ENCODE results near the gene CEP85L. TPM values are rescaled to one million over a fixed set of nuclear protein-coding genes. Genes with fewer than 3 reads are reported as not detected.

CEP85L gene
- total RNA-seq, 8 experiments from 2014 or later: 8.3 to 27.8 (median 12.7) TPM

DNA sequence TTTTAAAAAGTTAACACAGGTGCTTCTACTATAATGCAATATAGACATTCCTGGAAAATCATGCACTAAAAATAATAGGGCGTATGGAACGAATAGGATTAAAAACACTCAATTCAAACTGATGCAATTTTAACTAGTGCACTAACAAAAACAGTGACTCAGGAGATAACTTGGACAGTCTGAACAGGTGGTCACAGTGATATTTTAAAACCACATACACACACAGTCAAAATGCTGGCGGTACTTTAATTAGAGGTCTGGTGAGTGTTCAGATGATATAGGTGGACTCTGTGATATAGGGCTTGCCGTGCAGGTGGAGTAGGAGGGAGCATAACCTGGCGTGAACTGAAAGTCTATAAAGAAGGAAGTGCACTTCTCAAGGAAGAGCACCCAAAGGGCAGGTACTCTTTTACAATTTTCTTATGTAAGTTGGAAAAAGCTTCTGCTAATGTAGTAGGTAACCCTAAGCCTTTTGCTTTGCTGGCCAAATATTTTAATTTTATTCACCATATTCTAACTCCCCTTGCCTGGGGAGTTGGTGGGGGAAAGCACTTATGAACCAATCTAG lies 145.2 kb downstream of the CEP85L start:
- 61 to 100% (median 94%) methylated on average over 2 to 4 of the region's 5 CpGs; no CpG with 5 or more reads in 2 of the 10 experiments for WGBS, 10 experiments
- ATAC-seq (replicated peaks in 6 of 8): no peak
- in situ Hi-C loops (cut with MboI; ENCODE audit: low pct_unique_long_range_greater_than_20kb in 2 of 9, low sequenced_read_pairs in 9 of 9, unreplicated experiment in 9 of 9): loop anchor here in 2 of 9 experiments (25.0 kb wide), 1 partner anchor 219 kb away; no protein-coding TSS in a partner anchor
- no peak overlapping the region for H3K4me3 ChIP-seq
- H3K4me1 ChIP-seq (replicated peaks in 1 of 2): no peaks in the 10 kb centered on the region
- no peak overlapping the region for H3K27ac ChIP-seq

DNA sequence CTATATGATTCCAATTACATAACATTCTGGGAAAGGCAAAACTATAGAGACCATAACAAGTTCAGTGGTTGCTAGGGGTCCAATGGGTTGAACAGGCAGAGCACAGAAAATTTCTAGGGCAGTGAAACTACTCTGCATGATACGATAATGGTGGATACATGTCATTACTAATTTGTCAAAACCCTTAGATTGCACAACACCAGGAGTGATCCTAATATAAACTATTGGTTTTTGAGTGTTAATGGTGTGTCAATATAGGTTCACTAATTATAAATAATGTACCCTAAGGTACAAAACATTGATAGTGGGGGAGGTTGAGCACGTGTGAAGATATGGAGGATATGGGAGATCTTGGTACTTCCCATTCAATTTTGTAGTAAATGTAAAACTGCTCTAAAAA lies 145.7 kb downstream of the CEP85L start:
- Histone ChIP-seq H3K4me3 (no peak overlapping the region), H3K27ac (no peak overlapping the region), H3K4me1 (replicated peaks in 1 of 2) (no peaks in the 10 kb centered on the region)
- 83 to 100% (median 93%) methylated on average over 1 to 2 of the region's 2 CpGs; no CpG with 5 or more reads in 2 of the 10 experiments for WGBS, 10 experiments
- ATAC-seq (replicated peaks in 6 of 8): no peak
- in situ Hi-C loops (cut with MboI; ENCODE audit: low pct_unique_long_range_greater_than_20kb in 2 of 9, low sequenced_read_pairs in 9 of 9, unreplicated experiment in 9 of 9): loop anchor here in 2 of 9 experiments (25.0 kb wide), 1 partner anchor 218 kb away; no protein-coding TSS in a partner anchor

GRCh38 chr6:118504611-118505010 lies 146.8 kb downstream of the CEP85L start:
- in situ Hi-C loops (cut with MboI; ENCODE audit: low pct_unique_long_range_greater_than_20kb in 2 of 9, low sequenced_read_pairs in 9 of 9, unreplicated experiment in 9 of 9): loop anchor here in 2 of 9 experiments (25.0 kb wide), 1 partner anchor 217 kb away; no protein-coding TSS in a partner anchor
- Histone ChIP-seq H3K27ac (no peak overlapping the region), H3K4me3 (no peak overlapping the region), H3K4me1 (replicated peaks in 1 of 2) (no peaks in the 10 kb centered on the region)
- 71 to 100% (median 100%) methylated on average over 1 to 2 of the region's 2 CpGs; no CpG with 5 or more reads in 2 of the 10 experiments for WGBS, 10 experiments
- peak in 1 of 8 experiments; percentile 27 for ATAC-seq (replicated peaks in 6 of 8)

DNA sequence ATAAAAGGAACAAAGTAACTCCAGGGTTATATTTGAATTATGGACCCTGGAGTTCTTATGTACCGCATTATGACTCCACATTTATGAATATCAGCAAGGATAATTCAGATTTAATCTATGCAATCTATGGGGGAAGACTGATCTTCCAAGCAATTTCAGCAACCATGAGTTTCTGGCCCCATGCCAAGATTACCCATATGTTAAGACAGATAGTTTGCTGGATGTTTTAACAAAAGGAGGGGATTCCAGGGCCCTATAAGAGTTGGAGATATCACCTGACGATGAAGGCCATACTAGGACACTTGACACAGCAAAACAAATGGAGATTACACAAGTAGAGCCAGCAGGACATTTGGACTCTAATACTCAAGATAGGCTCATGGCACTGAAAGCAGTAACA lies 149.2 kb downstream of the CEP85L start:
- Histone ChIP-seq H3K4me3 (no peak overlapping the region), H3K27ac (no peak overlapping the region), H3K4me1 (replicated peaks in 1 of 2) (no peaks in the 10 kb centered on the region)
- 0 to 69% (median 37%) methylated on average over 1 to 2 of the region's 2 CpGs; no CpG with 5 or more reads in 4 of the 10 experiments for WGBS, 10 experiments
- in situ Hi-C loops (cut with MboI; ENCODE audit: low pct_unique_long_range_greater_than_20kb in 2 of 9, low sequenced_read_pairs in 9 of 9, unreplicated experiment in 9 of 9): loop anchor here in 2 of 9 experiments (25.0 kb wide), 1 partner anchor 215 kb away; no protein-coding TSS in a partner anchor
- no peak for ATAC-seq (replicated peaks in 6 of 8)

DNA sequence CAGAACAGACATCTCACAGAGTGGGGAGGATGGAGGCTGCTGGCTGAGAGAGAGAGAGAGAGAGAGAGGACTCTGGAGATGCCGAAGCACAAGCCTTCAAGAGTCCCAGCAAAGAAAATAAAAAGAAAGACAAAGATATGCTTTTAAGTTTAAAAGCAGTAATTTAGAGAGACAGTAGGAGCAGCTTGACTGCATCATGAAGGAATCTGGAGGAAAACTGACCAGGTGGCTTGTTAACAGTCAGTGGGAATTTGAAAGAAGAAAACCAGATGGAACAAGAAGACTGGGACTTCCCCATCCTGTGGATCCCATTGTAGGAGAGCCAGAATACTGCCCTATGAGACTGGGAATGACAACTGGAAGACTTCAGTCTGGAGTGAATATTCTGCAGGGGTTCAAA lies 149.6 kb downstream of the CEP85L start:
- ATAC-seq (replicated peaks in 6 of 8): no peak
- H3K4me1 ChIP-seq (replicated peaks in 1 of 2): no peaks in the 10 kb centered on the region
- 69 to 100% (median 100%) methylated on average over 1 of the region's 1 CpG; no CpG with 5 or more reads in 3 of the 10 experiments for WGBS, 10 experiments
- H3K27ac ChIP-seq: no peak overlapping the region
- H3K4me3 ChIP-seq: no peak overlapping the region
- in situ Hi-C loops (cut with MboI; ENCODE audit: low pct_unique_long_range_greater_than_20kb in 2 of 9, low sequenced_read_pairs in 9 of 9, unreplicated experiment in 9 of 9): loop anchor here in 2 of 9 experiments (25.0 kb wide), 1 partner anchor 214 kb away; no protein-coding TSS in a partner anchor

GRCh38 chr6:118501099-118501498 lies 150.3 kb downstream of the CEP85L start:
- H3K27ac ChIP-seq: no peak overlapping the region
- in situ Hi-C loops (cut with MboI; ENCODE audit: low pct_unique_long_range_greater_than_20kb in 2 of 9, low sequenced_read_pairs in 9 of 9, unreplicated experiment in 9 of 9): loop anchor here in 2 of 9 experiments (25.0 kb wide), 1 partner anchor 214 kb away; no protein-coding TSS in a partner anchor
- H3K4me3 ChIP-seq: no peak overlapping the region
- peaks cover 0 to under 1% of the 10 kb centered on the region in 2 donors for H3K4me1 ChIP-seq (replicated peaks in 1 of 2)
- WGBS, 10 experiments: 37 to 100% (median 89%) methylated on average over 1 to 5 of the region's 5 CpGs; no CpG with 5 or more reads in 3 of the 10 experiments
- ATAC-seq (replicated peaks in 6 of 8): no peak

DNA sequence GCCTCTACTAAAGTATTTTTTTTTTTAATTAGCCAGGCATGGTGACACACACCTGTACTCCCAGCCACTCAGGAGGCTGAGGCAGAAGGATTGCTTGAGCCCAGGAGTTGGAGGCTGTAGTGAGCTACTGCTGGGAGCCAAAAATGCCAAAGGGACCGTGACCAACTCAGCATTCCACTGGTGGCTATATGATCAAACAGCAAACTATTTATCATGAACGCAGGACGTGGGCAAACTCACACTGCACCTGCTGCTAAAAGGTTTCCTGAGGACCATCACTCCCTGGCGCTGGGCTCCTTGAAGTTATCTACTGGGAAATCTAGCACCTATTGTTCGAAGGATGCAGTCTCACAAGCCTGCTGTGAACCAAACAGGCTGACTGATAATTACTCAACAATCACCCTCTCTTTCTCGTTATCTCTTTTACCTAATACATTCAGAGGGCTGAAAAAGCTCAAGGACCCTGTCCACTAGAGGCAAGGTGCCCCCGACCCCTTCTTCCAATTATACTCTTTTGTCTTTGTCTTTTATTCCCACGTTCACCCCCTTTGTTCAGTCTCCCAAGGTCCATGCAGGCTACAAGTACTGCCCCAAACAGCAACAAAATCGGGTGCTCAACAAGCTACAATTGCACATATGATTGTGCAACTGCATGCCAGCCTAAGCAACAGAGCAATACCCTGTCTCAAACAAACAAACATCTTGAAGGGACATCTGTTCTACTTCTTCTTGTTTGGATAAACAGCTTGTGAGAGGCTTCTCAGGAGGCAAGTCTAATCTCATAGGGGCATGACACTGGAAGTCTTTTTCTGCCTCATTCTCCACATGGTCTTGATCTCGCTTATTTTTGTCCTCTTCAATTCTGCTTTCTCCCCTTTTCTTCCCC lies 151.0 kb downstream of the CEP85L start:
- ATAC-seq (replicated peaks in 6 of 8): no peak
- in situ Hi-C loops (cut with MboI; ENCODE audit: low pct_unique_long_range_greater_than_20kb in 2 of 9, low sequenced_read_pairs in 9 of 9, unreplicated experiment in 9 of 9): loop anchor here in 2 of 9 experiments (25.0 kb wide), 1 partner anchor 213 kb away; no protein-coding TSS in a partner anchor
- peaks cover 0 to 7% of the 10 kb centered on the region in 2 donors for H3K4me1 ChIP-seq (replicated peaks in 1 of 2)
- H3K4me3 ChIP-seq: no peak overlapping the region
- no peak overlapping the region for H3K27ac ChIP-seq
- 80 to 100% (median 93%) methylated on average over 1 to 7 of the region's 10 CpGs; no CpG with 5 or more reads in 1 of the 10 experiments for WGBS, 10 experiments

DNA sequence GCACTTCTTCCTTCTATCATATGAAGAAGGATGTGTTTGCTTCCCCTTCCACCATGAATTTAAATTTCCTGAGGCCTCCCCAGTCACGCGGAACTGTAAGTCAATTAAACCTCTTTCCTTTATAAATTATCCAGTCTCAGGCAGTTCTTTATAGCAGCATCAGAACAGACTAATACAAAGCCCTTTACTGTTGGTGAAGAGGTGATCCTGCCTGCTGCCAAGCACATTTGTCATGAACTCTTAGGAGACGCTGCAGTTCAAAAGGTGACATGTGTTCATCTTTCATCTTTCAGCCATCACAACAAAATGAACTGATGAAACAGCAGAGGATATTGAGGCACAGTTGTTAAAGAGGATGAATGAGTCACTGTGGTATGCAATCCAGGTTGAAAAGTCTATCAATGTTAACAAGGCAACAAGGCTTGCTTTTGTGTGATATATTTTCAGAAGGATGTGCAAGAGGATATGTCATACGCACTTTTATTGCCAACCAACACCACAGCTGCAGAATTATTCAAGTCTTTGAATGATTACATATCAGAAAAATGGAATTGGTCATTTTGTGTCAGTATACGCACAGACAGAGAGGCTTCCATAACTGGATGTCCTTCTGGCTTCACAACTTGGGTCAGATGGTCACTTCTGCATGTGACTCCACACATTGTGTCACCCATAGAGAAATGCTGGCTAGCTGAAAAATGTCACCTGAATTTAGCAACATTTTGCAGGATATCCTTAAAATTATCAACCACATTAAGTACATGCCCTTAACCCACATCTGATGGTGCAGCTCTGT lies 155.7 kb downstream of the CEP85L start:
- in situ Hi-C loops (cut with MboI; ENCODE audit: low pct_unique_long_range_greater_than_20kb in 2 of 9, low sequenced_read_pairs in 9 of 9, unreplicated experiment in 9 of 9): no loop called here
- Histone ChIP-seq H3K27ac (peak overlapping the region in 1 of 2 donors; percentile 61), H3K4me1 (replicated peaks in 1 of 2) (peaks cover 0 to 7% of the 10 kb centered on the region in 2 donors), H3K4me3 (no peak overlapping the region)
- ATAC-seq (replicated peaks in 6 of 8): peak in 5 of 8 experiments; percentile 85 to 96 (median 95)
- 53 to 100% (median 80%) methylated on average over 1 to 5 of the region's 5 CpGs for WGBS, 10 experiments

DNA sequence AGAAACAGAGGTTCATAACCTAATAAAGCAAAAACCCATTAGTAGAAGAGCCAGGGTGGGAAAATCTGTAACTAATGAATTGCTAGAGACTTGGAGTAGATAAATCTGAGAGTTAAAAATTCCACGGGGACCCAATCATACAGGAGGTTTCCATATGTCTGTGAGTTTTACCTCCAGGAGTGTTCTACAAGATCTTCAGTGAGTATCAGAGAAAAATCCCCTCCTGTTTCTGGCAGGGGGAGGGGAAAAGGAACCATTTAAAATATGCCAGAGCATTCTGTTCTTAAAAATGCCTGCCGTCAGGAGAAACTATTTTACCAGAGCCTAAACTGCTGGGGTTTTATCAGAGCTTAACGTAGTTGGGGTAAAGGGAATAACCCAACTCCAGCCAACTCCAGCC lies 157.3 kb downstream of the CEP85L start:
- in situ Hi-C loops (cut with MboI; ENCODE audit: low pct_unique_long_range_greater_than_20kb in 2 of 9, low sequenced_read_pairs in 9 of 9, unreplicated experiment in 9 of 9): no loop called here
- 0 to 100% (median 82%) methylated on average over 1 to 3 of the region's 3 CpGs for WGBS, 10 experiments
- Histone ChIP-seq H3K27ac (no peak overlapping the region), H3K4me1 (replicated peaks in 1 of 2) (peaks cover 0 to 7% of the 10 kb centered on the region in 2 donors), H3K4me3 (no peak overlapping the region)
- no peak for ATAC-seq (replicated peaks in 6 of 8)

DNA sequence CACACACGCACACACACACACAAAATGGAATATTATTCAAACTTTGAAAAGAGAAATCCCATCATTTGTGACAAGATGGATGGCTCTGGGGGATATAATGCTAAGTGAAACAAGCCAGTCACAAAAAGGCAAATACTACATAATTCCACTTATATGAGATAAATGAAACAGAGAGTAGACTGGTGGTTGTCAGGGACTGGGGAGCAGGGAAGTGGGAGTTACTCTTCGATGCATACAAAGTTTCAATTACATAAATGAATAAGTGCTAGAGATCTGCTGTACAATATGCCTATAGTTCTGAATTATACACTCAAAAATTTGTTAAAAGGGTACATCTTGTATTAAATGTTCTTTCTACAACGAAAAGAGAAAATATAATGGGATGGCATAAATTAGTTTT lies 161.4 kb downstream of the CEP85L start:
- Histone ChIP-seq H3K4me3 (no peak overlapping the region), H3K4me1 (replicated peaks in 1 of 2) (peaks cover 0 to 3% of the 10 kb centered on the region in 2 donors), H3K27ac (no peak overlapping the region)
- in situ Hi-C loops (cut with MboI; ENCODE audit: low pct_unique_long_range_greater_than_20kb in 2 of 9, low sequenced_read_pairs in 9 of 9, unreplicated experiment in 9 of 9): no loop called here
- no peak for ATAC-seq (replicated peaks in 6 of 8)
- WGBS, 10 experiments: 63 to 100% (median 86%) methylated on average over 1 to 3 of the region's 3 CpGs

- no peak overlapping the region for H3K4me3 ChIP-seq
- ATAC-seq (replicated peaks in 6 of 8): no peak
- in situ Hi-C loops (cut with MboI; ENCODE audit: low pct_unique_long_range_greater_than_20kb in 2 of 9, low sequenced_read_pairs in 9 of 9, unreplicated experiment in 9 of 9): no loop called here
- no peak overlapping the region for H3K27ac ChIP-seq
- H3K4me1 ChIP-seq (replicated peaks in 1 of 2): peaks cover 0 to 3% of the 10 kb centered on the region in 2 donors
These were observed 162.8 kb downstream of the CEP85L start for GRCh38 chr6:118488631-118489030.
